IMR-90 (cell line): Measurements from ENCODE around the gene MBOAT2. TPM values are rescaled to one million over a fixed set of nuclear protein-coding genes. Genes with fewer than 3 reads are reported as not detected.
A peak's percentile ranks its signal among the peaks of the same experiment; 100 is the strongest.

Experiments
- ATAC-seq: fragments of 200-7000 bp; cut with Tn5 transposase; 2 replicates; pipeline ENCODE4 v1.9.1; 2020; ENCODE audit warnings: low read depth, mild to moderate bottlenecking, moderate library complexity
- BruUV-seq: library from RNA; stranded (reverse); fragments of 400-500 nt; replicated peaks from 2 replicates; lab custom pipeline; 2021; lab: Mats Ljungman, UMichigan
- CTCF ChIA-PET: fragments of 300-600 bp; formaldehyde crosslinking; extraction: SDS; loops from one replicate; lab custom pipeline; 2021; ENCODE audit warnings: antibody characterized with exemption; lab: Yijun Ruan, JAX
- POLR2A ChIA-PET: fragments of 300-600 bp; sonication (Branson Sonifier 250); formaldehyde crosslinking; loops from one replicate; lab custom pipeline; 2022; ENCODE audit warnings: antibody characterized with exemption; ENCODE audit not compliant: unreplicated experiment; lab: Charles Lee
- DNase-seq: peaks from one replicate; pipeline ENCODE4 v3.0.0; 2013
- H2AFZ ChIP-seq: replicated peaks from 2 replicates; pipeline ENCODE3; 2013; ENCODE audit warnings: low read length, mild to moderate bottlenecking; ENCODE audit not compliant: poor library complexity
- H2AK5ac ChIP-seq: 2 replicates; pipeline ENCODE4 v1.6.1; 2013; ENCODE audit warnings: low read depth, low read length, inconsistent platforms
- H2AK9ac ChIP-seq: replicated peaks from 2 replicates; pipeline ENCODE3; 2013; ENCODE audit warnings: mild to moderate bottlenecking, low read depth, low read length, moderate library complexity; ENCODE audit not compliant: poor library complexity
- H2BK120ac ChIP-seq: 2 replicates; pipeline ENCODE4 v1.6.1; 2013; ENCODE audit warnings: low read depth, low read length, inconsistent platforms
- H2BK15ac ChIP-seq: 3 replicates; pipeline ENCODE4 v1.6.1; 2013; ENCODE audit warnings: low read depth, low read length, inconsistent platforms
- H2BK20ac ChIP-seq: 2 replicates; pipeline ENCODE4 v1.6.1; 2013; ENCODE audit warnings: low read depth, mild to moderate bottlenecking, inconsistent platforms, low read length, moderate library complexity
- H2BK5ac ChIP-seq: 2 replicates; pipeline ENCODE4 v1.6.1; 2013; ENCODE audit warnings: mild to moderate bottlenecking, low read depth, low read length, inconsistent platforms; ENCODE audit not compliant: poor library complexity, severe bottlenecking
- H3K14ac ChIP-seq: replicated peaks from 2 replicates; pipeline ENCODE4 v1.6.1; 2013; ENCODE audit warnings: low read depth, low read length, inconsistent platforms
- H3K18ac ChIP-seq: 2 replicates; pipeline ENCODE4 v1.6.1; 2013; ENCODE audit warnings: low read depth, low read length, control low read depth
- H3K23ac ChIP-seq: 2 replicates; pipeline ENCODE4 v1.6.1; 2013; ENCODE audit warnings: low read depth, low read length, inconsistent platforms
- H3K27ac ChIP-seq: 2 replicates; pipeline ENCODE4 v1.5.1; 2013; ENCODE audit warnings: mild to moderate bottlenecking, control low read depth, low read length; ENCODE audit not compliant: insufficient read depth
- H3K27me3 ChIP-seq: 2 replicates; pipeline ENCODE4 v1.6.1; 2013; ENCODE audit warnings: low read length; ENCODE audit not compliant: control insufficient read depth, insufficient read depth
- H3K36me3 ChIP-seq: 2 replicates; pipeline ENCODE4 v1.6.1; 2013; ENCODE audit warnings: low read length, mixed read lengths; ENCODE audit not compliant: control insufficient read depth, insufficient read depth
- H3K4ac ChIP-seq: 2 replicates; pipeline ENCODE4 v1.6.1; 2013; ENCODE audit warnings: low read depth, low read length, inconsistent platforms
- H3K4me1 ChIP-seq: 2 replicates; pipeline ENCODE4 v1.6.1; 2013; ENCODE audit warnings: low read length, mixed read lengths; ENCODE audit not compliant: control insufficient read depth, insufficient read depth
- H3K4me2 ChIP-seq: 2 replicates; pipeline ENCODE4 v1.6.1; 2013; ENCODE audit warnings: low read depth, mild to moderate bottlenecking, control low read depth, low read length, moderate library complexity
- H3K4me3 ChIP-seq: 2 replicates; pipeline ENCODE4 v1.5.1; 2013; ENCODE audit warnings: low read depth, mild to moderate bottlenecking, control low read depth, low read length, moderate library complexity; ENCODE audit not compliant: insufficient read depth
- H3K56ac ChIP-seq: 2 replicates; pipeline ENCODE4 v1.6.1; 2013; ENCODE audit warnings: low read length, inconsistent platforms; ENCODE audit not compliant: insufficient read depth; ENCODE audit errors: extremely low read depth
- H3K79me1 ChIP-seq, 2 experiments: 2 replicates each; pipeline ENCODE4 v1.6.1; 2013; ENCODE audit warnings: low read length in 2 of 2, inconsistent platforms in 1 of 2, low read depth in 1 of 2
- H3K9ac ChIP-seq: 2 replicates; pipeline ENCODE4 v1.6.1; 2013; ENCODE audit warnings: low read depth, low read length, control low read depth
- H3K9me1 ChIP-seq: 2 replicates; pipeline ENCODE4 v1.6.1; 2013; ENCODE audit warnings: low read length, inconsistent platforms; ENCODE audit not compliant: insufficient read depth
- H3K9me3 ChIP-seq: 2 replicates; pipeline ENCODE4 v1.6.1; 2013; ENCODE audit warnings: low read length; ENCODE audit not compliant: control insufficient read depth, insufficient read depth
- H4K20me1 ChIP-seq: 2 replicates; pipeline ENCODE4 v1.6.1; 2013; ENCODE audit warnings: low read length, inconsistent platforms; ENCODE audit not compliant: insufficient read depth
- H4K5ac ChIP-seq: 2 replicates; pipeline ENCODE4 v1.6.1; 2013; ENCODE audit warnings: mild to moderate bottlenecking, low read depth, low read length, control low read depth
- H4K8ac ChIP-seq, 2 experiments: 2 replicates each; pipeline ENCODE4 v1.6.1; 2013; ENCODE audit warnings: low read depth in 2 of 2, low read length in 2 of 2, control low read depth in 1 of 2, inconsistent platforms in 1 of 2
- H4K91ac ChIP-seq: 2 replicates; pipeline ENCODE4 v1.6.1; 2013; ENCODE audit warnings: low read depth, low read length, inconsistent platforms; ENCODE audit not compliant: insufficient read depth
- BHLHE40 ChIP-seq: fragments of 150-350 bp; IDR thresholded peaks from 2 replicates; pipeline ENCODE4 v1.6.1; 2016; ENCODE audit warnings: mild to moderate bottlenecking, low read depth, low read length
- CHD1 ChIP-seq: IDR thresholded peaks from 2 replicates; pipeline ENCODE4 v1.6.1; 2012; ENCODE audit warnings: low read depth, low read length, improper control_type of control experiment
- CTCF ChIP-seq: conservative IDR thresholded peaks from 2 replicates; pipeline ENCODE4 v1.5.1; 2012; ENCODE audit warnings: mild to moderate bottlenecking, low read depth, low read length, improper control_type of control experiment
- ELK1 ChIP-seq: fragments of 150-350 bp; IDR thresholded peaks from 2 replicates; pipeline ENCODE4 v1.6.1; 2016; ENCODE audit warnings: low read depth, mild to moderate bottlenecking, low read length, moderate library complexity, borderline replicate concordance
- FOS ChIP-seq: fragments of 150-350 bp; IDR thresholded peaks from 2 replicates; pipeline ENCODE4 v1.6.1; 2016; ENCODE audit warnings: low read depth, low read length
- MAZ ChIP-seq: IDR thresholded peaks from 2 replicates; pipeline ENCODE4 v1.6.1; 2012; ENCODE audit warnings: low read depth, mild to moderate bottlenecking, low read length, improper control_type of control experiment, moderate library complexity, borderline replicate concordance
- MXI1 ChIP-seq: IDR thresholded peaks from 2 replicates; pipeline ENCODE4 v1.6.1; 2012; ENCODE audit warnings: low read depth, mild to moderate bottlenecking, low read length, moderate library complexity, borderline replicate concordance
- NFE2L2 ChIP-seq: fragments of 150-350 bp; IDR thresholded peaks from 2 replicates; pipeline ENCODE4 v1.6.1; 2016; ENCODE audit warnings: low read depth, mild to moderate bottlenecking, low read length
- POLR2A ChIP-seq: IDR thresholded peaks from 2 replicates; pipeline ENCODE4 v1.6.1; 2012; ENCODE audit warnings: mild to moderate bottlenecking, low read depth, low read length
- RAD21 ChIP-seq: IDR thresholded peaks from 2 replicates; pipeline ENCODE4 v1.6.1; 2012; ENCODE audit warnings: low read length, improper control_type of control experiment
- RFX5 ChIP-seq: IDR thresholded peaks from 2 replicates; pipeline ENCODE4 v1.8.0; 2012; ENCODE audit warnings: low read depth, mild to moderate bottlenecking, low read length, moderate library complexity
- SMC3 ChIP-seq: fragments of 150-350 bp; IDR thresholded peaks from 2 replicates; pipeline ENCODE4 v1.6.1; 2016; ENCODE audit warnings: low read depth, mild to moderate bottlenecking, antibody characterized with exemption, low read length, moderate library complexity
- WGBS, 2 experiments: methylation state at CpG; one replicate each; pipeline versions ENCODE4 v1.1.5 to v1.1.7; 2013; ENCODE audit warnings: missing lambda C conversion rate in 2 of 2; ENCODE audit not compliant: insufficient read length in 1 of 2; ENCODE audit errors: extremely low coverage in 2 of 2; 5-methylcytosine and 5-hydroxymethylcytosine counted together
- dilution Hi-C: fragments of 300-500 bp; cut with HindIII; formaldehyde crosslinking; loops from one replicate; pipeline ENCODE4 v1.14.3; 2018; ENCODE audit warnings: low sequenced_read_pairs; ENCODE audit not compliant: unreplicated experiment
- in situ Hi-C: fragments of 300-500 bp; cut with MboI; formaldehyde crosslinking; loops from 3 replicates; pipeline ENCODE4 v1.14.3; 2019; ENCODE audit warnings: low sequenced_read_pairs, inconsistent platforms, mixed read lengths
- intact Hi-C: fragments of 100-400 bp; cut with micrococcal nuclease; formaldehyde crosslinking; loops from 2 replicates; pipeline ENCODE4 v1.10.0; 2022
- polyA plus RNA-seq, 3 experiments: library from polyadenylated mRNA; depleted of rRNA; stranded (reverse); fragments of >200 nt; gene quantifications; 2 replicates each; pipeline ENCODE4 v1.2.3, GENCODE V29; 2012; ENCODE audit warnings: low replicate concordance in 1 of 3
- total RNA-seq: library from RNA; depleted of rRNA; stranded (reverse); fragments of >200 nt; gene quantifications from 2 replicates; pipeline ENCODE4 v1.2.3, GENCODE V29; 2012

Gene MBOAT2
- total and polyA plus RNA-seq, 2 of the 4 experiments (the other 2 are of a cell fraction) = 33.9 to 102 TPM

GRCh38 chr2:8984157-8984556 lies 19.3 kb downstream of the MBOAT2 start:
- DNase-seq = no peak
- H2AK9ac ChIP-seq = no peak overlapping the region
- peaks cover 4% of the 10 kb centered on the region for H3K9me1 ChIP-seq
- ChIA-PET POLR2A (no interaction called here), CTCF (no interaction called here)
- intact Hi-C loops = no loop called here
- no peak overlapping the region for H3K56ac ChIP-seq
- no peak overlapping the region for H3K4me3 ChIP-seq
- no TSS peak for BruUV-seq
- H3K4ac ChIP-seq = peak overlapping the region; percentile 9; the same call in 1 of the 2 replicates
- no CpG with 5 or more reads among the region's 5 CpGs for WGBS, 2 experiments
- peak overlapping the region; percentile 84; the same call in 1 of the 2 replicates for H4K5ac ChIP-seq
- H3K4me2 ChIP-seq = peak overlapping the region; percentile 71
- no peak overlapping the region for H3K27ac ChIP-seq
- dilution Hi-C loops = no loop called here
- no peaks in the 10 kb centered on the region for H3K36me3 ChIP-seq
- no peaks in the 10 kb centered on the region; the same call in 1 of the 2 replicates for H4K20me1 ChIP-seq
- peak overlapping the region; percentile 60; the same call in 1 of the 2 replicates for H2BK120ac ChIP-seq
- H3K27me3 ChIP-seq = no peaks in the 10 kb centered on the region
- no peak overlapping the region for H3K9ac ChIP-seq
- peaks cover 44 to 71% of the 10 kb centered on the region in 2 experiments for H3K79me1 ChIP-seq
- peak overlapping the region; percentile 77; the same call in 1 of the 2 replicates for H3K18ac ChIP-seq
- H2BK20ac ChIP-seq = peak overlapping the region; percentile 35; the same call in 1 of the 2 replicates
- peak overlapping the region in 1 of 2 experiments; percentile 77; a peak in 2 of 4 replicates for H4K8ac ChIP-seq
- H2AFZ ChIP-seq = no peak overlapping the region
- ATAC-seq = peak; percentile 32; the same call in 1 of the 2 replicates
- H2BK5ac ChIP-seq = peak overlapping the region; percentile 85
- no peak overlapping the region for H4K91ac ChIP-seq
- no peak overlapping the region; the same call in none of the 2 replicates for H3K23ac ChIP-seq
- in situ Hi-C loops = no loop called here
- peak overlapping the region; percentile 24 for H3K14ac ChIP-seq
- TF ChIP-seq CHD1 (no peak), RFX5 (no peak), RAD21 (no peak), SMC3 (no peak), ELK1 (no peak), CTCF (no peak), MXI1 (no peak), MAZ (no peak), BHLHE40 (no peak), NFE2L2 (no peak), FOS (no peak), POLR2A (no peak)
- peak overlapping the region; percentile 12; the same call in 1 of the 3 replicates for H2BK15ac ChIP-seq
- H3K4me1 ChIP-seq = peaks cover 15% of the 10 kb centered on the region
- no peaks in the 10 kb centered on the region for H3K9me3 ChIP-seq
- H2AK5ac ChIP-seq = peak overlapping the region; percentile 75; the same call in 1 of the 2 replicates
